Measurements from ENCODE around the gene DNAAF1. TPM values are rescaled to one million over a fixed set of nuclear protein-coding genes. Genes with fewer than 3 reads are reported as not detected.

DNAAF1 gene
- total RNA-seq, 4 donors from 2014 or later, result not detected

DNA sequence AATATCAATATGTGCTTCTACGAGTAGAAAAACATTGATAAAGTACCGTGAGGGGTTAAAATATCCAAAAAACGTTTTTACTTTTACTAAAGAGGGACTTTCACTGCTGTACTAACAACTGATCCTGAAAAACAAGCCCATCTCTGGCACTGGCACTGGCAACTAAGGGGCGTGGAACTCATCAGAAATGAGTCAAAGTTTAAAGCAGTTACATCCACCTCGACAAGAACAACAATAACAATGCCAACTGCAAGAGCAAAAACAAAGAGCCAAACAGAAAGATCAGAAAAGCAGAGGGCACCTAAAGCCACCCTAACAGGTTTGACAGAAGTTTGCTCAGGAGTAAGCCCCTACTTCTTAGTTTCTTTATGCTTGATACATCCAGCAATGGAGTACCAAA lies 41.4 kb upstream of the DNAAF1 start:
- 36 to 52% methylated on average over 5 of the region's 5 CpGs for WGBS, 2 donors (ENCODE audit: low coverage in 1 of 2)
- H3K27ac ChIP-seq, result peak overlapping the region; percentile 40 to 62 (median 46)
- peak; percentile 45 for DNase-seq
- H3K9me3 ChIP-seq, result no peaks in the 10 kb centered on the region
- no peaks in the 10 kb centered on the region for H3K27me3 ChIP-seq
- intact Hi-C loops (cut with DNase I; ENCODE audit: low total_unique reads) (no loop called here), in situ Hi-C loops (cut with MboI; ENCODE audit: low pct_ligation_motif_present in 1 of 4, low pct_unique_long_range_greater_than_20kb in 1 of 4, low sequenced_read_pairs in 3 of 4) (loop anchor here in 1 of 4 donors (25.0 kb wide), 1 partner anchor 384 kb away; no protein-coding TSS in a partner anchor)
- TF ChIP-seq POLR2A (IDR thresholded peaks at IDR 0.05) (no peak), EP300 (IDR thresholded peaks at IDR 0.05; ENCODE audit: low read depth) (no peak)
- TF ChIP-seq, protein P1, sequence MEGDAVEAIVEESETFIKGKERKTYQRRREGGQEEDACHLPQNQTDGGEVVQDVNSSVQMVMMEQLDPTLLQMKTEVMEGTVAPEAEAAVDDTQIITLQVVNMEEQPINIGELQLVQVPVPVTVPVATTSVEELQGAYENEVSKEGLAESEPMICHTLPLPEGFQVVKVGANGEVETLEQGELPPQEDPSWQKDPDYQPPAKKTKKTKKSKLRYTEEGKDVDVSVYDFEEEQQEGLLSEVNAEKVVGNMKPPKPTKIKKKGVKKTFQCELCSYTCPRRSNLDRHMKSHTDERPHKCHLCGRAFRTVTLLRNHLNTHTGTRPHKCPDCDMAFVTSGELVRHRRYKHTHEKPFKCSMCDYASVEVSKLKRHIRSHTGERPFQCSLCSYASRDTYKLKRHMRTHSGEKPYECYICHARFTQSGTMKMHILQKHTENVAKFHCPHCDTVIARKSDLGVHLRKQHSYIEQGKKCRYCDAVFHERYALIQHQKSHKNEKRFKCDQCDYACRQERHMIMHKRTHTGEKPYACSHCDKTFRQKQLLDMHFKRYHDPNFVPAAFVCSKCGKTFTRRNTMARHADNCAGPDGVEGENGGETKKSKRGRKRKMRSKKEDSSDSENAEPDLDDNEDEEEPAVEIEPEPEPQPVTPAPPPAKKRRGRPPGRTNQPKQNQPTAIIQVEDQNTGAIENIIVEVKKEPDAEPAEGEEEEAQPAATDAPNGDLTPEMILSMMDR (IDR thresholded peaks at IDR 0.05), result no peak
- peaks cover 0 to 17% (median 8%) of the 10 kb centered on the region in 4 donors for H3K36me3 ChIP-seq
- H3K4me3 ChIP-seq, result no peak overlapping the region
- H3K4me1 ChIP-seq, result peaks cover 6 to 25% (median 16%) of the 10 kb centered on the region in 4 donors

DNA sequence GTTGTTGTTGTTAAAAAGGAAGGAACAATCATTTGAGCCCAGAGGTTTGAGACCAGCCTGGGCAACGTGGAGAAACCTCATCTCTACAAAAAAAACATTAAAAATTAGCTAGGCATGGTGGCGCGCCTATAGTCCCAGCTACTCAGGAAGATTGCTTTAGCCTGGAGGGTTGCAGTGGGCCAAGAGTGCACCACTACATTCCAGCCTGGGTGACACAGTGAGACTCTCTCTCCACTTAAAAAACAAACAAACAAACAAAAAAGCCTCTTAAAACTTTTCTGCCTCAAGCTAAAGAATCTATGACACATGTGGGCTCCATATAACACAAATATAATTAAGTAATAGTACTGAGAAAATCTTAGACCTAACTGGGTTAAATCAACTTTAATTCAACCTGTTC lies 40.9 kb upstream of the DNAAF1 start:
- Histone ChIP-seq H3K27me3 (no peaks in the 10 kb centered on the region), H3K4me3 (no peak overlapping the region), H3K9me3 (no peaks in the 10 kb centered on the region), H3K4me1 (peaks cover 6 to 23% (median 14%) of the 10 kb centered on the region in 4 donors), H3K27ac (peak overlapping the region in 3 of 4 donors; percentile 40 to 50 (median 43)), H3K36me3 (peaks cover 0 to 14% (median 6%) of the 10 kb centered on the region in 4 donors)
- DNase-seq, result no peak
- WGBS, 2 donors (ENCODE audit: low coverage in 1 of 2), result 20 to 74% methylated on average over 1 to 3 of the region's 3 CpGs
- intact Hi-C loops (cut with DNase I; ENCODE audit: low total_unique reads), result no loop called here
- in situ Hi-C loops (cut with MboI; ENCODE audit: low pct_ligation_motif_present in 1 of 4, low pct_unique_long_range_greater_than_20kb in 1 of 4, low sequenced_read_pairs in 3 of 4), result loop anchor here in 1 of 4 donors (25.0 kb wide), 1 partner anchor 383 kb away; no protein-coding TSS in a partner anchor
- no peak for TF ChIP-seq EP300 (IDR thresholded peaks at IDR 0.05; ENCODE audit: low read depth)
- no peak for TF ChIP-seq POLR2AphosphoS5 (IDR thresholded peaks at IDR 0.05)
- TF ChIP-seq POLR2A (IDR thresholded peaks at IDR 0.05), result no peak
- TF ChIP-seq, protein P1 (IDR thresholded peaks at IDR 0.05), result no peak

DNA sequence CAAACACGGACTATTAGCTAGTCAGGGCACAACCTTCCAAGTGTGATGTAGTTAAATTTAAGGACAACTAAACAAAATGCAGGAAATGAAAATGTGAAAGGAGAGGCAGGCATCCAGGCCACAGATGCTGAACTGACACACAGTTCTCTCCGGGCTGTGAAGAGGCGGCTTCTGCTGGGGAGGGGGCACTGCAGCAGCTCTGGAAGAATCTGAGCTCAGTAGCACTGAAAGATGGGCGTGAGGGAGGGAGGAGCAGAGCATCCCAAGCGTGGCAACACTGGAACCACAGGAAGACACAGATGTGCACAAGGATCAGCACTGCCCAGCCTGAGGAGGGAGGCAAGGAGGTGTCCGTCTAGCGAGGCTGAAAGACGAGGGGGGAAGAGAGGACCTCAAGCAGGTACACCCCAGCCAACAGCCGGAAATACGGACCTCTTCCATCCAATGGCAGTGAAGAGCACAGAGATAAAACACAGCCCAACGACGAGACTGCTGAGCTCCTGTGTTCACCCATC lies 39.8 kb upstream of the DNAAF1 start:
- in situ Hi-C loops (cut with MboI; ENCODE audit: low pct_ligation_motif_present in 1 of 4, low pct_unique_long_range_greater_than_20kb in 1 of 4, low sequenced_read_pairs in 3 of 4), result loop anchor here in 1 of 4 donors (25.0 kb wide), 1 partner anchor 382 kb away; no protein-coding TSS in a partner anchor
- Histone ChIP-seq H3K9me3 (no peaks in the 10 kb centered on the region), H3K27me3 (no peaks in the 10 kb centered on the region), H3K4me1 (peaks cover 6 to 20% (median 11%) of the 10 kb centered on the region in 4 donors), H3K36me3 (peaks cover 0 to 13% (median 6%) of the 10 kb centered on the region in 4 donors), H3K4me3 (no peak overlapping the region), H3K27ac (no peak overlapping the region)
- no peak for DNase-seq
- TF ChIP-seq EP300 (IDR thresholded peaks at IDR 0.05; ENCODE audit: low read depth) (no peak), POLR2AphosphoS5 (IDR thresholded peaks at IDR 0.05) (no peak), POLR2A (IDR thresholded peaks at IDR 0.05) (no peak)
- TF ChIP-seq, protein P1 (IDR thresholded peaks at IDR 0.05), result no peak
- WGBS, 2 donors (ENCODE audit: low coverage in 1 of 2), result 79 to 85% methylated on average over 4 to 12 of the region's 12 CpGs
- intact Hi-C loops (cut with DNase I; ENCODE audit: low total_unique reads), result no loop called here

DNA sequence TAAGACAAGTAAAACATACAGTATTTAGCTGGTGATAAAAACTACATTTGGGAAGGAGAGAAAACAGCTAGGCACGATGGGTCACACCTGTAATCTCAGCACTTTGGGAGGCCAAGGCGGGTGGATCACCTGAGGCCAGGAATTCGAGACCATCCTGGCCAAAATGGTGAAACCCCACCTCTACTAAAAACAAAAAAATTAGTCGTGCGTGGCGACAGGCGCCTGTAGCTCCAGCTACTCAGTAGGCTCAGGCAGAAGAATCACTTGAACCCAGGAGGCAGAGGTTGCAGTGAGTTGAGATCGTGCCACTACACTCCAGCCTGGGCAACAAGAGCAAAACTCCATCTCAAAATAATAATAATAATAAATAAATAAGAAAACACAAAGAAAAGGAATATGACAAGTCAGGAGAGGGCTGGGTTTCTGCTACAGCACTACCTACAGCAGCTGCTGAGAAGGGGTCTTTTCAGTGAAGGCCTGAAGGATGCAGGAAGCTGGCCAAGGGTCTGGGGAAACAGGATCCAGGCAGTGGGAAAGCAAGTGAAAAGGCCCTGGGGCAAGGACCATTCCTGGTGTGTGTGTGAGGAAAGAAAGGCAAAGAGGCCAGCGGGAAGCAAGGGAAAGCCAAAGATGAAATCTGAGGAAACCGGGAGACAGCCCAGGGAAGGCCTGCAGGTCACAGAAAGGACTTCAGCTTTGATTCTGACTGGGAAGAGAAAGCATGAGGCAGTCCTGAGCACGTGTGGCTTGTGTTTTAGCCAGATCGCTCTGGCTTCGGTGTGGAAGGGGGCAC lies 39.0 kb upstream of the DNAAF1 start:
- H3K4me3 ChIP-seq, result no peak overlapping the region
- in situ Hi-C loops (cut with MboI; ENCODE audit: low pct_ligation_motif_present in 1 of 4, low pct_unique_long_range_greater_than_20kb in 1 of 4, low sequenced_read_pairs in 3 of 4) (loop anchor here in 1 of 4 donors (25.0 kb wide), 1 partner anchor 381 kb away; no protein-coding TSS in a partner anchor), intact Hi-C loops (cut with DNase I; ENCODE audit: low total_unique reads) (no loop called here)
- no peak for DNase-seq
- no peaks in the 10 kb centered on the region for H3K9me3 ChIP-seq
- H3K36me3 ChIP-seq, result peaks cover 0 to 12% (median 6%) of the 10 kb centered on the region in 4 donors
- no peak for TF ChIP-seq POLR2A (IDR thresholded peaks at IDR 0.05)
- TF ChIP-seq, protein P1 (IDR thresholded peaks at IDR 0.05), result no peak
- TF ChIP-seq EP300 (IDR thresholded peaks at IDR 0.05; ENCODE audit: low read depth), result no peak
- no peak for TF ChIP-seq POLR2AphosphoS5 (IDR thresholded peaks at IDR 0.05)
- peaks cover 6 to 26% (median 11%) of the 10 kb centered on the region in 4 donors for H3K4me1 ChIP-seq
- H3K27ac ChIP-seq, result no peak overlapping the region
- WGBS, 2 donors (ENCODE audit: low coverage in 1 of 2), result 88 to 98% methylated on average over 9 to 13 of the region's 13 CpGs
- H3K27me3 ChIP-seq, result no peaks in the 10 kb centered on the region

Measured in transverse colon (tissue), 4 donors.